Measurements from ENCODE around the gene EIF3F. TPM values are rescaled to one million over a fixed set of nuclear protein-coding genes. Genes with fewer than 3 reads are reported as not detected.

The EIF3F gene
- total RNA-seq, 1 experiment from 2014 or later: 197 TPM

DNA sequence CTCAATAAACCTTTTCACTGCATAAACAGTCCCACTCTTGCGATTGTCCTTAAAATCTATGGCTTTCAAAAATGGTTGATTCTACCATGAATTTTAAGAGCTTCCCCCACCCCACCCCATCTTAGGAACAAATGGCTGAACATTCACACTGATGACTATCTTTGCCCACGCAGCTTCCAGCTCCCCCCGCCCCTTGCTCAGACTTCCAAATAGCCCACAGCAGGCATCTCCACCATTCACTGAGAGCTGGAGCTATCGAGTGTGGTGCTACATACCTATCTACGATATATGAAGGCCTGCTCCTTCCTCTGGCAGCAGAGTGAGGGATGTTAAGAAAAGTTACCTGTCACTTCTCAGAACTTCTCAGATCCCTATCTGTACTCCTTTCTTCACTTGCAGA, 26.7 kb downstream of the EIF3F start:
- CTCF ChIA-PET: no interaction called here
- intact Hi-C loops (cut with micrococcal nuclease; ENCODE audit: unreplicated experiment): no loop called here
- no peak overlapping the region for H3K27ac Mint-ChIP-seq (ENCODE audit: unreplicated experiment)
- no peaks in the 10 kb centered on the region for H3K36me3 Mint-ChIP-seq (ENCODE audit: insufficient read depth, unreplicated experiment)
- H3K4me1 Mint-ChIP-seq (ENCODE audit: low read depth, unreplicated experiment): peaks cover 8% of the 10 kb centered on the region
- H3K9me3 Mint-ChIP-seq (ENCODE audit: low read depth, unreplicated experiment): no peaks in the 10 kb centered on the region
- peaks cover 76% of the 10 kb centered on the region for H3K27me3 Mint-ChIP-seq (ENCODE audit: unreplicated experiment)
- DNase-seq: no peak
- H3K4me3 Mint-ChIP-seq (ENCODE audit: low read depth, unreplicated experiment): no peak overlapping the region
- TF ChIP-seq, protein P1, sequence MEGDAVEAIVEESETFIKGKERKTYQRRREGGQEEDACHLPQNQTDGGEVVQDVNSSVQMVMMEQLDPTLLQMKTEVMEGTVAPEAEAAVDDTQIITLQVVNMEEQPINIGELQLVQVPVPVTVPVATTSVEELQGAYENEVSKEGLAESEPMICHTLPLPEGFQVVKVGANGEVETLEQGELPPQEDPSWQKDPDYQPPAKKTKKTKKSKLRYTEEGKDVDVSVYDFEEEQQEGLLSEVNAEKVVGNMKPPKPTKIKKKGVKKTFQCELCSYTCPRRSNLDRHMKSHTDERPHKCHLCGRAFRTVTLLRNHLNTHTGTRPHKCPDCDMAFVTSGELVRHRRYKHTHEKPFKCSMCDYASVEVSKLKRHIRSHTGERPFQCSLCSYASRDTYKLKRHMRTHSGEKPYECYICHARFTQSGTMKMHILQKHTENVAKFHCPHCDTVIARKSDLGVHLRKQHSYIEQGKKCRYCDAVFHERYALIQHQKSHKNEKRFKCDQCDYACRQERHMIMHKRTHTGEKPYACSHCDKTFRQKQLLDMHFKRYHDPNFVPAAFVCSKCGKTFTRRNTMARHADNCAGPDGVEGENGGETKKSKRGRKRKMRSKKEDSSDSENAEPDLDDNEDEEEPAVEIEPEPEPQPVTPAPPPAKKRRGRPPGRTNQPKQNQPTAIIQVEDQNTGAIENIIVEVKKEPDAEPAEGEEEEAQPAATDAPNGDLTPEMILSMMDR (IDR thresholded peaks at IDR 0.05; ENCODE audit: unreplicated experiment): no peak
- BruUV-seq (replicated peaks): no TSS peak

DNA sequence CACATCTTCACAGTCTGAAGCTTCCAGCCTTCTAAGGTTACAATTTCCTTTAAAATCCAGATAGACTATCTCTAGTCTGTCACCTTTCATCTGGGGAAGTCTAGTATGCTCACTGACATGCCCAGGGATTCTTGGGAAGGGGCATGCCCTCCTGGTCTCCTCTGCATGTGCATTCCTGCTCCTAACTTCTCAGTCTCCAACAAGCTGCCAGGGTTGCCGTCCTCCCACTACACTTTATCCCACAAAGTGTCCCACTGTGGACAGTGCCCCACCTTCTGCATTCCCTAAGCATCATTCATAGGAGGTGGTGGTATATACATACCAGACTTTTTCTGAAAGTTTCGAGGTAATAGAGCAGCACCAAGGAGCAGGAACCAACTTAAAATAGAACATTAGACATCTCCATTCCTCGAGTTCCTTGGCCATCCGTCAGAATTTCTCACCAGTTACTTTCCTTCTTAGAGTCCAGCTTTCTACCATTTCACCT, 28.7 kb downstream of the EIF3F start:
- no peak for DNase-seq
- no peaks in the 10 kb centered on the region for H3K9me3 Mint-ChIP-seq (ENCODE audit: low read depth, unreplicated experiment)
- TF ChIP-seq, protein P1 (IDR thresholded peaks at IDR 0.05; ENCODE audit: unreplicated experiment): no peak
- peaks cover 88% of the 10 kb centered on the region for H3K27me3 Mint-ChIP-seq (ENCODE audit: unreplicated experiment)
- no peak overlapping the region for H3K4me3 Mint-ChIP-seq (ENCODE audit: low read depth, unreplicated experiment)
- BruUV-seq (replicated peaks): no TSS peak
- intact Hi-C loops (cut with micrococcal nuclease; ENCODE audit: unreplicated experiment): no loop called here
- CTCF ChIA-PET: no interaction called here
- peaks cover 8% of the 10 kb centered on the region for H3K4me1 Mint-ChIP-seq (ENCODE audit: low read depth, unreplicated experiment)
- H3K36me3 Mint-ChIP-seq (ENCODE audit: insufficient read depth, unreplicated experiment): no peaks in the 10 kb centered on the region
- no peak overlapping the region for H3K27ac Mint-ChIP-seq (ENCODE audit: unreplicated experiment)

DNA sequence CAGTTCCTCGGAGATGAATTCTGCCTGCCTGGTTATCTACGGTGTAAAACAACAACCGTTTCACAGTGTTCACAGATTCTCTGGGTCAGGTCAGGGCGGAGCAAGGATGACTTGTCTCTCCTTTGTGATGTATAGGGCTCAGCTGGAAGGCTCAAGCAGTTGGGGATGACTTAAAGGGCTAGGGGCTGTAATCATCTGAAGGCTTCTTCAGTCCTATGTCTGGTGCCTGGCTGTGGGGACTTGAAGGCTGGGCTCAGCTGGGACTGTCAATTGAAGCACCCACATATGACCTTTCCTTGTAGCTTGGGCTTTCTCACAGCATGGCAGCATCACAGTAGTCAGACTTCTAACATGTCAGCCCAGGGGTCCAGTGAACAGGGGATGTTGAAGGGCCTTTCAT, 29.3 kb downstream of the EIF3F start:
- H3K4me3 Mint-ChIP-seq (ENCODE audit: low read depth, unreplicated experiment): no peak overlapping the region
- intact Hi-C loops (cut with micrococcal nuclease; ENCODE audit: unreplicated experiment): no loop called here
- no peaks in the 10 kb centered on the region for H3K36me3 Mint-ChIP-seq (ENCODE audit: insufficient read depth, unreplicated experiment)
- peaks cover 85% of the 10 kb centered on the region for H3K27me3 Mint-ChIP-seq (ENCODE audit: unreplicated experiment)
- CTCF ChIA-PET: interaction anchor here (2.2 kb wide), 1 partner anchor 10 kb away, joined by 14 read pairs; no protein-coding TSS in a partner anchor
- no peak for DNase-seq
- H3K4me1 Mint-ChIP-seq (ENCODE audit: low read depth, unreplicated experiment): peaks cover 8% of the 10 kb centered on the region
- TF ChIP-seq, protein P1 (IDR thresholded peaks at IDR 0.05; ENCODE audit: unreplicated experiment): no peak
- no peaks in the 10 kb centered on the region for H3K9me3 Mint-ChIP-seq (ENCODE audit: low read depth, unreplicated experiment)
- no TSS peak for BruUV-seq (replicated peaks)
- H3K27ac Mint-ChIP-seq (ENCODE audit: unreplicated experiment): no peak overlapping the region

DNA sequence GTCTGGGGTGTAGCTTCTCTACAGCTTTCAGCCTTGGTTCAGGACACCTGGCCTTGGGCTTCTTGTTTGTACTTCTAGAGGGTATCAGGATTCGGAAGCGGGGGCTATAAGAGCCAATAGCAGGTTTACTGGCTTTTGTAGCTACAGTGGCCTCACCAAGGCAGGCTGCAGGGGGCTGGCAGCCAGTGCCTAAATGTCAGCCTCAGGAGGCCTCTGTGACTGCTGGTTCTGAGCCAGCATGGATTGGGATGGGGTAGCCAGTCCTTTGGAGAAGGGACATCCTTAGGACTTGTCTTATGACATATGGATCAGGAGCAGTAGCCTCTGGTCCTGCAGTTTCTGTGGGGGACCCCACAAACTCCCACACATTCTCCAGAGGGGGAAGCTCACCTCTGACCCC, 29.9 kb downstream of the EIF3F start:
- Mint-ChIP-seq H3K27ac (ENCODE audit: unreplicated experiment) (no peak overlapping the region), H3K9me3 (ENCODE audit: low read depth, unreplicated experiment) (no peaks in the 10 kb centered on the region), H3K36me3 (ENCODE audit: insufficient read depth, unreplicated experiment) (no peaks in the 10 kb centered on the region), H3K27me3 (ENCODE audit: unreplicated experiment) (peaks cover 79% of the 10 kb centered on the region), H3K4me1 (ENCODE audit: low read depth, unreplicated experiment) (peaks cover 8% of the 10 kb centered on the region), H3K4me3 (ENCODE audit: low read depth, unreplicated experiment) (no peak overlapping the region)
- intact Hi-C loops (cut with micrococcal nuclease; ENCODE audit: unreplicated experiment): no loop called here
- CTCF ChIA-PET: interaction anchor here (2.2 kb wide), 1 partner anchor 10 kb away, joined by 14 read pairs; no protein-coding TSS in a partner anchor
- DNase-seq: no peak
- no TSS peak for BruUV-seq (replicated peaks)
- TF ChIP-seq, protein P1 (IDR thresholded peaks at IDR 0.05; ENCODE audit: unreplicated experiment): no peak
